DOHH2 (cell line): ENCODE results near the gene CKM.
"Not testable (repeated sequence)": the region's sequence is repeated elsewhere in the genome, so short reads cannot be mapped to it uniquely, and the experiment has no call there.

Experiments used
- H3F3A ChIP-seq: fragments of 200-600 bp; sonication (generic), shearing (Covaris generic); 2 replicates; pipeline ENCODE4 v1.6.0; 2016; ENCODE audit warnings: antibody characterized with exemption, mild to moderate bottlenecking; ENCODE audit not compliant: control insufficient read depth, insufficient read depth
- H3K27ac ChIP-seq: fragments of 200-600 bp; sonication (generic); 2 replicates; pipeline ENCODE4 v1.5.1; 2014; ENCODE audit warnings: low read depth, mild to moderate bottlenecking, low read length, moderate library complexity
- H3K27me3 ChIP-seq: fragments of 200-600 bp; sonication (generic); 2 replicates; pipeline ENCODE4 v1.6.1; 2014; ENCODE audit warnings: mild to moderate bottlenecking, low read length, mixed read lengths; ENCODE audit not compliant: control insufficient read depth
- H3K36me3 ChIP-seq: fragments of 200-600 bp; sonication (generic); 2 replicates; pipeline ENCODE4 v1.6.1; 2014; ENCODE audit warnings: mild to moderate bottlenecking, low read length, moderate library complexity, mixed read lengths; ENCODE audit not compliant: control insufficient read depth
- H3K4me1 ChIP-seq: fragments of 200-600 bp; sonication (generic); 2 replicates; pipeline ENCODE4 v1.6.1; 2014; ENCODE audit warnings: mild to moderate bottlenecking, low read length, mixed read lengths; ENCODE audit not compliant: control insufficient read depth
- H3K4me2 ChIP-seq: fragments of 200-600 bp; sonication (generic); 2 replicates; pipeline ENCODE4 v1.6.0; 2014; ENCODE audit warnings: mild to moderate bottlenecking, low read length, moderate library complexity
- H3K4me3 ChIP-seq: fragments of 200-600 bp; sonication (generic); 2 replicates; pipeline ENCODE4 v1.5.1; 2014; ENCODE audit warnings: mild to moderate bottlenecking, low read length, mixed read lengths
- H3K79me2 ChIP-seq: fragments of 200-600 bp; sonication (generic); 2 replicates; pipeline ENCODE4 v1.6.1; 2014; ENCODE audit warnings: mild to moderate bottlenecking, low read length, mixed read lengths; ENCODE audit not compliant: control insufficient read depth
- H3K9me2 ChIP-seq: fragments of 200-600 bp; sonication (generic); replicated peaks from 2 replicates; pipeline ENCODE4 v1.6.1; 2014; ENCODE audit warnings: mild to moderate bottlenecking, low read length, mixed read lengths; ENCODE audit not compliant: control insufficient read depth
- H3K9me3 ChIP-seq: fragments of 200-600 bp; sonication (generic); 2 replicates; pipeline ENCODE4 v1.6.1; 2014; ENCODE audit warnings: antibody characterized with exemption, low read length, mixed read lengths; ENCODE audit not compliant: control insufficient read depth, insufficient read depth
- H4K20me1 ChIP-seq: fragments of 200-600 bp; sonication (generic); 2 replicates; pipeline ENCODE4 v1.6.0; 2014; ENCODE audit warnings: low read depth, mild to moderate bottlenecking, antibody characterized with exemption, low read length, moderate library complexity; ENCODE audit not compliant: control insufficient read depth, insufficient read depth
- CTCF ChIP-seq: fragments of 200-600 bp; sonication (generic); IDR thresholded peaks from one replicate; pipeline ENCODE4 v1.5.1; 2014; ENCODE audit warnings: antibody characterized with exemption, mild to moderate bottlenecking, low read depth, low read length; ENCODE audit not compliant: poor library complexity, severe bottlenecking
- EZH2phosphoT487 ChIP-seq: fragments of 200-600 bp; sonication (generic); IDR thresholded peaks from 2 replicates; pipeline ENCODE4 v1.6.1; 2017; ENCODE audit warnings: borderline replicate concordance, mild to moderate bottlenecking, antibody characterized with exemption, low read length, moderate library complexity, mixed read lengths

The CKM gene

GRCh38 chr19:45314708-45315245 lies 7.9 kb downstream of the CKM start:
- H3K79me2 ChIP-seq = no peaks in the 10 kb centered on the region
- no peaks in the 10 kb centered on the region for H3K9me2 ChIP-seq
- H3K4me3 ChIP-seq = no peak overlapping the region
- H3K36me3 ChIP-seq = no peaks in the 10 kb centered on the region
- no peak overlapping the region for H3K27ac ChIP-seq
- no peak overlapping the region for H3K4me2 ChIP-seq
- H4K20me1 ChIP-seq = no peaks in the 10 kb centered on the region
- H3K9me3 ChIP-seq = no peaks in the 10 kb centered on the region
- no peaks in the 10 kb centered on the region for H3K4me1 ChIP-seq
- no peaks in the 10 kb centered on the region for H3F3A ChIP-seq
- TF ChIP-seq EZH2phosphoT487 = no peak
- no peak for TF ChIP-seq CTCF
- no peaks in the 10 kb centered on the region for H3K27me3 ChIP-seq

GRCh38 chr19:45312285-45312684 lies 10.4 kb downstream of the CKM start:
- H3K36me3 ChIP-seq = not testable (repeated sequence)

GRCh38 chr19:45311621-45312020 lies 11.1 kb downstream of the CKM start:
- Histone ChIP-seq H3K27ac (no peak overlapping the region), H3F3A (no peaks in the 10 kb centered on the region), H3K4me1 (no peaks in the 10 kb centered on the region), H4K20me1 (no peaks in the 10 kb centered on the region), H3K9me3 (no peaks in the 10 kb centered on the region), H3K27me3 (no peaks in the 10 kb centered on the region), H3K9me2 (no peaks in the 10 kb centered on the region), H3K4me3 (no peak overlapping the region), H3K36me3 (no peaks in the 10 kb centered on the region), H3K4me2 (no peak overlapping the region), H3K79me2 (no peaks in the 10 kb centered on the region)
- no peak for TF ChIP-seq CTCF
- TF ChIP-seq EZH2phosphoT487 = no peak

More at GRCh38 chr19:45312285-45312684, 10.4 kb downstream of the CKM start:
- H4K20me1 ChIP-seq, H3K9me2 ChIP-seq, H3K27me3 ChIP-seq, H3K4me2 ChIP-seq, H3K4me3 ChIP-seq, H3K4me1 ChIP-seq, H3K27ac ChIP-seq, H3K79me2 ChIP-seq, H3K9me3 ChIP-seq, H3F3A ChIP-seq: not testable (repeated sequence)

GRCh38 chr19:45309322-45309721 lies 13.4 kb downstream of the CKM start:
- H3K27me3 ChIP-seq, H3K4me2 ChIP-seq, H4K20me1 ChIP-seq, H3K9me3 ChIP-seq, H3K4me1 ChIP-seq, H3F3A ChIP-seq, H3K36me3 ChIP-seq, H3K4me3 ChIP-seq, H3K27ac ChIP-seq, H3K9me2 ChIP-seq, H3K79me2 ChIP-seq: not testable (repeated sequence)
